Astrocyte of the cerebellum (primary cell): Measurements from ENCODE around the gene MYL11.
A peak's percentile ranks its signal among the peaks of the same experiment; 100 is the strongest.
"Not testable (repeated sequence)": the region's sequence is repeated elsewhere in the genome, so short reads cannot be mapped to it uniquely, and the experiment has no call there.

Source experiments
- DNase-seq: peaks from one replicate; pipeline ENCODE4 v3.0.0-alpha.2; 2011; ENCODE audit warnings: low read depth
- H3K4me3 ChIP-seq: 2 replicates; pipeline ENCODE4 v1.5.1; 2011; ENCODE audit warnings: mild to moderate bottlenecking, low read depth, low read length, moderate library complexity
- CTCF ChIP-seq: IDR thresholded peaks from 2 replicates; pipeline ENCODE4 v1.5.1; 2012; ENCODE audit warnings: low read length, low read depth, moderate library complexity, mild to moderate bottlenecking; ENCODE audit errors: missing control alignments
- in situ Hi-C: cut with HindIII; loops from 2 replicates; pipeline ENCODE4 v1.10.0; 2017; ENCODE audit warnings: low sequenced_read_pairs

Gene MYL11

DNA sequence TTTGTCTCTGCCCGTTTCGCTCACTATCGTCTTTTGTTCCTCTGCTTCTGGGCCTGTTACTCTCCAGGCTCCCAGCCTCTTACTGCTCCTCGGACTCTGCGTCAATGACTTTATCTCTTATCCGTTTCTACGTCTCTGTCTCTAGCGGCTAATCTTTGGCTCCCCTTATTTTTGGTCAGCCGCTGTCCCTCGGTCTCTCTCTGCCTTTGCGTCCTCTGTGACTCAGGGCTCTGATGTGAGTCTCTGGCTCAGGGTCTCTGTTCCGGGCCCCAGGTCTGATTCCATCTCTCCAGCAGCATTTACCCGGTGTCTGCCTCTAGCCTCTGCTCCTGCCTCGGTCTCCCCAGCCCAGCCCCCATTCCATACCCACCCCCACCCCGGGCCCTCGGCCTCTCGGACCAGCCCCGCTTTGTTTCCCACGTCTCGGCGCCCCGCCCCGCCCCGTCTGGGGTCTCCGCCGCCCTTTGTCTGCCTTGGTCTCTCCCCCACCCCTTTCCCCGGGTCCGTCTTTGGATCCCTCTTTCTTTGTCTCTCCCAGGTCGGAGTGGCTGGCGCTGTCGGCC is 20.1 kb downstream of the MYL11 start:
- no peak for TF ChIP-seq CTCF
- peak overlapping the region; percentile 70 for H3K4me3 ChIP-seq
- in situ Hi-C loops, result loop anchor here (10.0 kb wide), 1 partner anchor 320 kb away; the partner anchor contains the start of gene PPP4C
- DNase-seq, result no peak

- H3K4me3 ChIP-seq, result peak within 1 kb of the TSS; percentile 70
- DNase-seq, result peak; percentile 77
- TF ChIP-seq CTCF, result peak; percentile 9
- in situ Hi-C loops, result loop anchor here (10.0 kb wide), 1 partner anchor 321 kb away; the partner anchor contains the start of gene PPP4C
Observed at GRCh38 chr16:30395155-30395991, 20.8 kb downstream of the MYL11 start, which contains the start of gene ZNF48. ZNF48 (plus strand) TSS chr16:30395420; CDS start chr16:30395795, 375 bp downstream.

DNA sequence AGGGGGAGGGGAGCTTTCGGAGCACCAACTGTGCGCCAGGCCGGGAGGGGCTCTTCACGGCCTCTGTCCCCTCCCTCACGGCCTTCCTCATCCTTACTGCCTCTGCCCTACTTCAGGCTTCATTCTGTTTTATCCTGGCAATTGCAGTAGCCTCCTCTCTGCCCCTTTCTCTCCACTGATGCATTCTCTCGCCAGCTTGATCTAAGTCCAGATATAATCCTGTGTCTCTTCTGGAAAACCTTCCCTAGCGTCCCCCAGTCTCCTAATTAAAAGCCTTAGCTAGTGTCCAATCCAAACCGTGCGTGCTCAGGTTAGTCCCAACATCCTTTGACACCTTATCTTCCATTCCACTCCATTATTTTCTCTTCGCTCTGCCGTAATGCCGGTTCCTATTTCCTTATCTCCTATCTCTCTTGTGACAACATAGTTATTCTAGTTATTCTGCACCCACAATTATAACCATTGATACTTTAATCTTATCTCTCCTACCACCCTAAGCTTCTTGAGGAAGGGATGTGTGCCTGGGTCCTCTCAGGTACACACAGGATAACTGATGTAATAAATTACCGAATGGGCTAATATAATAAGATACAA is 21.5 kb downstream of the MYL11 start:
- TF ChIP-seq CTCF, result no peak
- H3K4me3 ChIP-seq, result peak overlapping the region; percentile 70
- no peak for DNase-seq
- in situ Hi-C loops, result loop anchor here (10.0 kb wide), 1 partner anchor 321 kb away; the partner anchor contains the start of gene PPP4C

DNA sequence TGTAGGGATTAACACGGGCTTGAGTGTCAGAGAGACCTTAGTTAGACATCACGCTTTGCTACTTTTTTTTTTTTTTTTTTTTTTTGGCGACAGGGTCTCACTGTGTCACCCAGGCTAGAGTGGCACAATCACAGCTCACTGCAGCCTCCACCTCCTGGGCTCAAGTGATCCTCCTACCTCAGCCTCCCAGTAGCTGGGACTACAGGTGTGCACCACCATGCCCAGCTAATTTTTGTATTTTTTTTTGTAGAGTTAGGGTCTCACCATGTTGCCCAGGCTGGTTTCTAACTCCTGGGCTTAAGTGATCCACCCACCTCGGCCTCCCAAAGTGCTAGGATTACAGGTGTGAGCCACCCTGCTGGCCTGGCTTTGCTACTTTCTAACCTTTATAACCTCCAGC is 22.0 kb downstream of the MYL11 start:
- in situ Hi-C loops, result loop anchor here (10.0 kb wide), 1 partner anchor 322 kb away; the partner anchor contains the start of gene PPP4C
- H3K4me3 ChIP-seq, DNase-seq: not testable (repeated sequence)

DNA sequence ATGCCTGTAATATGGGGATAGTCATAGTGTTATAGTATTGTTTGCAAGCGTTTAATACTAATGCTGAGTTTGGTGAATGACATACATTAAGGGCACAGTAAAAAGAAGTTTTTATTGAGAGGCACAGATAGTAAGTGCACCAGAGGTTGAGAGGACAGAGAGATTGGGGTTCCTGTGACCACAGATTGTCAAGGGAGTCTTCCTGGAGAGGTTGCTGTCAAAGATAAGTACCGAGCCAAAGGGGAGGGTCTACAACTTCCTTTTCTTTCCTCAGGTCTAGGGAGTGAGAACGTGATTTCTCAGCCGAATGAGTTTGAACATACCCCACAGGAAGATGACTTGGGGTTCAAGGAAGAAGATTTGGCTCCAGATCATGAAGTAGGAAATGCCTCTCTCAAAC is 22.5 kb downstream of the MYL11 start:
- in situ Hi-C loops, result loop anchor here (10.0 kb wide), 1 partner anchor 322 kb away; the partner anchor contains the start of gene PPP4C
- DNase-seq, result no peak
- H3K4me3 ChIP-seq, result no peak overlapping the region
- no peak for TF ChIP-seq CTCF

DNA sequence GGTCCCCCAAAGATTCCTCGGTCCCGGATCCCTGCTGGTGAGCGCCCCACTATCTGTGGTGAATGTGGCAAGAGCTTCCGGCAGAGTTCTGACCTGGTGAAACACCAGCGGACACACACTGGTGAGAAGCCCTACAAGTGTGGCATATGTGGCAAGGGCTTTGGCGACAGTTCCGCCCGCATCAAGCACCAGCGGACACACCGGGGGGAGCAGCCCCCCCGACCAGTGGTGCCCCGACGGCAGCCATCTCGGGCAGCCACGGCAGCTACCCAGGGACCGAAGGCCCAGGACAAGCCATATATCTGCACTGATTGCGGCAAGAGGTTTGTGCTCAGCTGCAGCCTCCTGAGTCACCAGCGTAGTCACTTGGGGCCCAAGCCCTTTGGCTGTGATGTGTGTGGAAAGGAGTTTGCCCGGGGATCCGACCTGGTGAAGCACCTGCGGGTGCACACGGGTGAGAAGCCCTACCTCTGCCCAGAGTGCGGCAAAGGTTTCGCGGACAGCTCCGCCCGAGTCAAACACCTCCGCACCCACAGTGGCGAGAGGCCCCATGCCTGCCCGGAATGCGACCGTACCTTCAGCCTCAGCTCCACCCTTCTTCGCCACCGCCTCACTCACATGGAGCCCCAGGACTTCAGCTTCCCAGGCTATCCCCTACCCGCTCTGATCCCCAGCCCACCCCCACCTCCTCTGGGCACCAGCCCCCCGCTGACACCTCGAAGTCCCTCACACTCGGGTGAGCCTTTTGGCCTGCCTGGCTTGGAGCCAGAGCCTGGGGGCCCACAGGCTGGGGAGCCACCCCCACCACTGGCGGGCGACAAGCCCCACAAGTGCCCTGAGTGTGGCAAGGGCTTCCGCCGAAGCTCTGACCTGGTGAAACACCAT is 23.4 kb downstream of the MYL11 start:
- in situ Hi-C loops, result loop anchor here (10.0 kb wide), 1 partner anchor 323 kb away; the partner anchor contains the start of gene PPP4C
- DNase-seq, result no peak
- H3K4me3 ChIP-seq, result no peak overlapping the region
- TF ChIP-seq CTCF, result no peak
